NCI-H1694 treated with DMSO at 0.1 percent for 48 hours (cell line): ENCODE results near the gene GPR63.

Experiments
- DNase-seq: peaks from one replicate; lab custom pipeline; 2025; lab: John Stamatoyannopoulos, UW

Gene GPR63

DNA sequence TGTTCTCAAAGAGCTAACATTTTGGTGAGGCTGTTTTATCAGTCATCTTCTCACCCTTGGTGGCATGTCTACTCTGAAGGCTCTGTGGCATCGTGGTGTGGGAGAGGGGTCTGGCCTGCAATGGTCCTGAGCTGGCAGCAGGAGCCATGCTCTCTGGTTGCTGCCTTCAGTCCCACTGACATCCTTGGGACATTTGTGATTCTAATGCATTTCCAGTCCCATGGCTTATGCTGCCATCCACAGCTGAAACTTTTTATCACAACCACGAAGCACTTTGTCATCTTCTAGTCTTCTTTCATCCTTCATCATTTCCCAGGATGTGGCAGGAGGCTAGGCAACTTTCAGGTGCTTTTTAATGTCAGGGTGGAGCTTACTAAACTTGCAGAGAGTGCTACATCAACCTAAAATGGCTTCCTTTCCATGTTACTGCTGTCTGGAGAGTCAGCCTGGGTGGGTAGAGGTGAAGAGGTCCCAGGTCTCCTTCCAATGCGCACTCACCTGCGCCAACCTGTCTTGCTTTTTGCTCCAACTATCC lies 77.1 kb downstream of the GPR63 start:
- peak; percentile 21 for DNase-seq

DNA sequence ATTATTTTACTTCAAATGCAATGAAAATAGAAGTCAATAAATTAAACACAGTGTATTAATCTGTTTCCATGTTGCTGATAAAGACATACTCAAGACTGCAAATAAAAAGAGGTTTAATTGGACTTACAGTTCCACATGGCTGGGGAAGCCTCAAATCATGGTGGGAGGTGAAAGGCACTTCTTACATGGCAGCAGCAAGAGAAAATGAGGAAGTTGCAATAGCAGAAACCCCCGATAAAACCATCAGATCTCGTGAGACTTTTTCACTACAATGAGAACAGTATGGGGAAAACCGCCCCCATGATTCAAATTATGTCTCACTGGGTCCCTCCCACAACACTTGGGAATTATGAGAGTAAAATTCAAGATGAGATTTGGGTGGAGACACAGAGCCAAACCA lies 82.2 kb downstream of the GPR63 start:
- no peak for DNase-seq

DNA sequence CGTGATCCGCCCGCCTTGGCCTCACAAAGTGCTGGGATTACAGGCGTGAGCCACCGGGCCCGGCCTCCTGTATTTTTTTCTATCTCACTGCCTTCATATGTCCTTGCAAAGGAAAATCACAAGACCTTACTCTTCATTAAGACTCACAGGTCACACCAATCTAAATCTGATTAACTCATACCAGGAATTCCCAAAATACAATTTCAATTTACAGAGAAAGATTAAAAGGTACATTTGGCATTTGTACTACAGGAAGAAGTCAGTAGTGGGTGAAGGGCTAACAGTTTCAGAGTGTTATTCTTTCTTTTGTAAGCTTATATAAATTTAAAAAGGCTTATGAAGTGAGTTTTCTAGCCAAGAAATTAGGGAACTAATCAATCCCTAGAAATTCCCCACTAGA lies 87.4 kb downstream of the GPR63 start:
- no peak for DNase-seq
